ENCODE data around the gene ETS2.
"Not testable (repeated sequence)": the region's sequence is repeated elsewhere in the genome, so short reads cannot be mapped to it uniquely, and the experiment has no call there.

Gene ETS2

GRCh38 chr21:38819051-38819718 is 13.5 kb downstream of the ETS2 start:
- DNase-seq = no peak

GRCh38 chr21:38819719-38820159 is 14.0 kb downstream of the ETS2 start:
- DNase-seq = no peak

- peak; percentile 83 for DNase-seq
These were observed 14.9 kb downstream of the ETS2 start for GRCh38 chr21:38820471-38821239.

- no peak for DNase-seq
These were observed 15.5 kb downstream of the ETS2 start for GRCh38 chr21:38821248-38821647.

- no peak for DNase-seq
These were observed 16.4 kb downstream of the ETS2 start for GRCh38 chr21:38821959-38822682.

- DNase-seq = no peak
These were observed 17.1 kb downstream of the ETS2 start for GRCh38 chr21:38822778-38823238.

GRCh38 chr21:38823737-38824123 is 18.0 kb downstream of the ETS2 start:
- DNase-seq = no peak

- DNase-seq = no peak
These were observed 18.5 kb downstream of the ETS2 start for GRCh38 chr21:38824124-38824822.

- no peak for DNase-seq
These were observed 19.5 kb downstream of the ETS2 start for GRCh38 chr21:38825269-38825668.

- DNase-seq = no peak
These were observed 20.2 kb downstream of the ETS2 start for GRCh38 chr21:38825921-38826320.

GRCh38 chr21:38828111-38828510 is 22.4 kb downstream of the ETS2 start:
- DNase-seq = not testable (repeated sequence)

GRCh38 chr21:38830671-38831525 is 25.2 kb downstream of the ETS2 start:
- no peak for DNase-seq

GRCh38 chr21:38831526-38832467 is 26.1 kb downstream of the ETS2 start:
- DNase-seq = peak; percentile 98

GRCh38 chr21:38832664-38833063 is 26.9 kb downstream of the ETS2 start:
- no peak for DNase-seq

- no peak for DNase-seq
These were observed 27.4 kb downstream of the ETS2 start for GRCh38 chr21:38833117-38833516.

GRCh38 chr21:38834725-38835124 is 29.0 kb downstream of the ETS2 start:
- DNase-seq = no peak

GRCh38 chr21:38837806-38838461 is 32.2 kb downstream of the ETS2 start:
- DNase-seq = no peak

GRCh38 chr21:38838598-38839327 is 33.0 kb downstream of the ETS2 start:
- no peak for DNase-seq

Measured in suppressor macrophage treated with lipopolysaccharide for 4 hours (primary cell).